ENCODE measurements around the gene FARS2.
"Not testable (repeated sequence)": the region's sequence is repeated elsewhere in the genome, so short reads cannot be mapped to it uniquely, and the experiment has no call there.

DNA sequence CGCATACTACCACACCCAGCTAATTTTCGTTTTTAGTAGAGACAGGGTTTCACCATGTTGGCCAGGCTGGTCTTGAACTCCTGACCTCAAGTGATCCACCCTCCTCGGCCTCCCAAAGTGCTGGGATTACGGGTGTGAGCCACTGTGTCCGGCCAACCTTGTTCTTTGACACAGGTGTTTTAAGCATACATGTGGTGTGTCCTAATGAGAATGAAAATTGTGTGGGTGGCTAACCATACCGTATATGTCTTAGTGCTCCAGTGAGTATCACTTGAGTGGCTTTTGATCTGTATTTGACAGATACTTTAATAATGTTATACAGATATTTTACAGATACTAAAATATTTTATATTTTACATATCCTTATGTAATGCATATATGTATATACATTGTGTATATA, 395.4 kb downstream of the FARS2 start:
- not testable (repeated sequence) for TF ChIP-seq YY1 (tag by site-specific recombination; IDR thresholded peaks at IDR 0.05); KLF16 (tag by site-specific recombination; IDR thresholded peaks at IDR 0.05); ZNF747 (tag by site-specific recombination; IDR thresholded peaks at IDR 0.05); ZNF239 (tag by site-specific recombination; IDR thresholded peaks at IDR 0.05); ZNF660 (tag by site-specific recombination; IDR thresholded peaks at IDR 0.05); ZNF274 (IDR thresholded peaks at IDR 0.05; ENCODE audit: low read length); ZNF274 (tag by site-specific recombination; IDR thresholded peaks at IDR 0.05; ENCODE audit: borderline replicate concordance); ZNF114 (tag by site-specific recombination; IDR thresholded peaks at IDR 0.05)
- TF ChIP-seq, protein P1, sequence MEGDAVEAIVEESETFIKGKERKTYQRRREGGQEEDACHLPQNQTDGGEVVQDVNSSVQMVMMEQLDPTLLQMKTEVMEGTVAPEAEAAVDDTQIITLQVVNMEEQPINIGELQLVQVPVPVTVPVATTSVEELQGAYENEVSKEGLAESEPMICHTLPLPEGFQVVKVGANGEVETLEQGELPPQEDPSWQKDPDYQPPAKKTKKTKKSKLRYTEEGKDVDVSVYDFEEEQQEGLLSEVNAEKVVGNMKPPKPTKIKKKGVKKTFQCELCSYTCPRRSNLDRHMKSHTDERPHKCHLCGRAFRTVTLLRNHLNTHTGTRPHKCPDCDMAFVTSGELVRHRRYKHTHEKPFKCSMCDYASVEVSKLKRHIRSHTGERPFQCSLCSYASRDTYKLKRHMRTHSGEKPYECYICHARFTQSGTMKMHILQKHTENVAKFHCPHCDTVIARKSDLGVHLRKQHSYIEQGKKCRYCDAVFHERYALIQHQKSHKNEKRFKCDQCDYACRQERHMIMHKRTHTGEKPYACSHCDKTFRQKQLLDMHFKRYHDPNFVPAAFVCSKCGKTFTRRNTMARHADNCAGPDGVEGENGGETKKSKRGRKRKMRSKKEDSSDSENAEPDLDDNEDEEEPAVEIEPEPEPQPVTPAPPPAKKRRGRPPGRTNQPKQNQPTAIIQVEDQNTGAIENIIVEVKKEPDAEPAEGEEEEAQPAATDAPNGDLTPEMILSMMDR (tag by site-specific recombination; IDR thresholded peaks at IDR 0.05): not testable (repeated sequence)
- TF ChIP-seq, protein P2, sequence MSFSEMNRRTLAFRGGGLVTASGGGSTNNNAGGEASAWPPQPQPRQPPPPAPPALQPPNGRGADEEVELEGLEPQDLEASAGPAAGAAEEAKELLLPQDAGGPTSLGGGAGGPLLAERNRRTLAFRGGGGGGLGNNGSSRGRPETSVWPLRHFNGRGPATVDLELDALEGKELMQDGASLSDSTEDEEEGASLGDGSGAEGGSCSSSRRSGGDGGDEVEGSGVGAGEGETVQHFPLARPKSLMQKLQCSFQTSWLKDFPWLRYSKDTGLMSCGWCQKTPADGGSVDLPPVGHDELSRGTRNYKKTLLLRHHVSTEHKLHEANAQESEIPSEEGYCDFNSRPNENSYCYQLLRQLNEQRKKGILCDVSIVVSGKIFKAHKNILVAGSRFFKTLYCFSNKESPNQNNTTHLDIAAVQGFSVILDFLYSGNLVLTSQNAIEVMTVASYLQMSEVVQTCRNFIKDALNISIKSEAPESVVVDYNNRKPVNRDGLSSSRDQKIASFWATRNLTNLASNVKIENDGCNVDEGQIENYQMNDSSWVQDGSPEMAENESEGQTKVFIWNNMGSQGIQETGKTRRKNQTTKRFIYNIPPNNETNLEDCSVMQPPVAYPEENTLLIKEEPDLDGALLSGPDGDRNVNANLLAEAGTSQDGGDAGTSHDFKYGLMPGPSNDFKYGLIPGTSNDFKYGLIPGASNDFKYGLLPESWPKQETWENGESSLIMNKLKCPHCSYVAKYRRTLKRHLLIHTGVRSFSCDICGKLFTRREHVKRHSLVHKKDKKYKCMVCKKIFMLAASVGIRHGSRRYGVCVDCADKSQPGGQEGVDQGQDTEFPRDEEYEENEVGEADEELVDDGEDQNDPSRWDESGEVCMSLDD (tag by site-specific recombination; IDR thresholded peaks at IDR 0.05): not testable (repeated sequence)
- TF ChIP-seq, protein P3, sequence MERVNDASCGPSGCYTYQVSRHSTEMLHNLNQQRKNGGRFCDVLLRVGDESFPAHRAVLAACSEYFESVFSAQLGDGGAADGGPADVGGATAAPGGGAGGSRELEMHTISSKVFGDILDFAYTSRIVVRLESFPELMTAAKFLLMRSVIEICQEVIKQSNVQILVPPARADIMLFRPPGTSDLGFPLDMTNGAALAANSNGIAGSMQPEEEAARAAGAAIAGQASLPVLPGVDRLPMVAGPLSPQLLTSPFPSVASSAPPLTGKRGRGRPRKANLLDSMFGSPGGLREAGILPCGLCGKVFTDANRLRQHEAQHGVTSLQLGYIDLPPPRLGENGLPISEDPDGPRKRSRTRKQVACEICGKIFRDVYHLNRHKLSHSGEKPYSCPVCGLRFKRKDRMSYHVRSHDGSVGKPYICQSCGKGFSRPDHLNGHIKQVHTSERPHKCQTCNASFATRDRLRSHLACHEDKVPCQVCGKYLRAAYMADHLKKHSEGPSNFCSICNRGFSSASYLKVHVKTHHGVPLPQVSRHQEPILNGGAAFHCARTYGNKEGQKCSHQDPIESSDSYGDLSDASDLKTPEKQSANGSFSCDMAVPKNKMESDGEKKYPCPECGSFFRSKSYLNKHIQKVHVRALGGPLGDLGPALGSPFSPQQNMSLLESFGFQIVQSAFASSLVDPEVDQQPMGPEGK (tag by site-specific recombination; IDR thresholded peaks at IDR 0.05): not testable (repeated sequence)
